PFSK-1 (cell line): ENCODE measurements around the gene RIN2.

Experiments used
- FOXP2 ChIP-seq: optimal IDR thresholded peaks from 2 replicates; pipeline ENCODE3; 2011; ENCODE audit warnings: borderline replicate concordance, control low read depth, inconsistent platforms; ENCODE audit not compliant: insufficient read depth; ENCODE audit errors: extremely low read length, extremely low read depth
- POLR2AphosphoS5 ChIP-seq: IDR thresholded peaks from 2 replicates; pipeline ENCODE4 v1.6.1; 2012; ENCODE audit warnings: low read depth, mild to moderate bottlenecking, control low read depth, low read length, moderate library complexity
- SIN3A ChIP-seq: IDR thresholded peaks from 2 replicates; pipeline ENCODE4 v1.6.1; 2012; ENCODE audit warnings: mild to moderate bottlenecking, low read length, moderate library complexity, borderline replicate concordance; ENCODE audit not compliant: insufficient read depth
- TAF1 ChIP-seq: IDR thresholded peaks from 2 replicates; pipeline ENCODE4 v1.6.1; 2012; ENCODE audit warnings: low read length, control low read depth, borderline replicate concordance; ENCODE audit not compliant: insufficient read depth
- TF ChIP-seq, protein P1 (sequence below), 2 experiments: IDR thresholded peaks; 2 replicates each; pipeline versions ENCODE4 v1.6.1 to v1.8.0; 2011 to 2012; ENCODE audit warnings: low read depth in 2 of 2, low read length in 2 of 2, control low read depth in 1 of 2, inconsistent platforms in 1 of 2, mild to moderate bottlenecking in 1 of 2, moderate library complexity in 1 of 2; ENCODE audit not compliant: insufficient read depth in 1 of 2

- TF ChIP-seq POLR2AphosphoS5 (no peak), TAF1 (no peak), SIN3A (no peak), FOXP2 (no peak)
- TF ChIP-seq, protein P1, sequence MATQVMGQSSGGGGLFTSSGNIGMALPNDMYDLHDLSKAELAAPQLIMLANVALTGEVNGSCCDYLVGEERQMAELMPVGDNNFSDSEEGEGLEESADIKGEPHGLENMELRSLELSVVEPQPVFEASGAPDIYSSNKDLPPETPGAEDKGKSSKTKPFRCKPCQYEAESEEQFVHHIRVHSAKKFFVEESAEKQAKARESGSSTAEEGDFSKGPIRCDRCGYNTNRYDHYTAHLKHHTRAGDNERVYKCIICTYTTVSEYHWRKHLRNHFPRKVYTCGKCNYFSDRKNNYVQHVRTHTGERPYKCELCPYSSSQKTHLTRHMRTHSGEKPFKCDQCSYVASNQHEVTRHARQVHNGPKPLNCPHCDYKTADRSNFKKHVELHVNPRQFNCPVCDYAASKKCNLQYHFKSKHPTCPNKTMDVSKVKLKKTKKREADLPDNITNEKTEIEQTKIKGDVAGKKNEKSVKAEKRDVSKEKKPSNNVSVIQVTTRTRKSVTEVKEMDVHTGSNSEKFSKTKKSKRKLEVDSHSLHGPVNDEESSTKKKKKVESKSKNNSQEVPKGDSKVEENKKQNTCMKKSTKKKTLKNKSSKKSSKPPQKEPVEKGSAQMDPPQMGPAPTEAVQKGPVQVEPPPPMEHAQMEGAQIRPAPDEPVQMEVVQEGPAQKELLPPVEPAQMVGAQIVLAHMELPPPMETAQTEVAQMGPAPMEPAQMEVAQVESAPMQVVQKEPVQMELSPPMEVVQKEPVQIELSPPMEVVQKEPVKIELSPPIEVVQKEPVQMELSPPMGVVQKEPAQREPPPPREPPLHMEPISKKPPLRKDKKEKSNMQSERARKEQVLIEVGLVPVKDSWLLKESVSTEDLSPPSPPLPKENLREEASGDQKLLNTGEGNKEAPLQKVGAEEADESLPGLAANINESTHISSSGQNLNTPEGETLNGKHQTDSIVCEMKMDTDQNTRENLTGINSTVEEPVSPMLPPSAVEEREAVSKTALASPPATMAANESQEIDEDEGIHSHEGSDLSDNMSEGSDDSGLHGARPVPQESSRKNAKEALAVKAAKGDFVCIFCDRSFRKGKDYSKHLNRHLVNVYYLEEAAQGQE (IDR thresholded peaks at IDR 0.05; ENCODE audit: insufficient read depth in 1 of 2, low read depth in 2 of 2, low read length in 2 of 2): no peak
Observed at GRCh38 chr20:19789446-19789845, 31.4 kb downstream of the RIN2 start.
